GM06990 (cell line): Measurements from ENCODE around the gene MED8.

Source experiments
- DNase-seq: peaks from one replicate; pipeline ENCODE4 v3.0.0-alpha.2; 2011; ENCODE audit not compliant: insufficient read length; ENCODE audit errors: extremely low read depth
- H3K27me3 ChIP-seq: replicated peaks from 2 replicates; pipeline ENCODE4 v1.6.0; 2011; ENCODE audit warnings: low read length; ENCODE audit not compliant: control insufficient read depth, insufficient read depth
- H3K36me3 ChIP-seq: 2 replicates; pipeline ENCODE4 v1.5.1; 2011; ENCODE audit warnings: low read length; ENCODE audit not compliant: control insufficient read depth, insufficient read depth
- H3K4me3 ChIP-seq: replicated peaks from 2 replicates; pipeline ENCODE4 v1.5.1; 2011; ENCODE audit warnings: low read depth, mild to moderate bottlenecking, control low read depth, low read length
- CTCF ChIP-seq: IDR thresholded peaks from 2 replicates; pipeline ENCODE4 v1.5.1; 2011; ENCODE audit warnings: low read length, control low read depth, mild to moderate bottlenecking, inconsistent platforms; ENCODE audit not compliant: insufficient read depth, poor library complexity, severe bottlenecking

Gene MED8

GRCh38 chr1:43383449-43383848 is 6.2 kb downstream of the MED8 start:
- H3K36me3 ChIP-seq, result peaks cover 18% of the 10 kb centered on the region
- DNase-seq, result no peak

GRCh38 chr1:43382027-43382779 is 7.4 kb downstream of the MED8 start:
- Histone ChIP-seq H3K27me3 (no peaks in the 10 kb centered on the region), H3K4me3 (no peak overlapping the region), H3K36me3 (peaks cover 18% of the 10 kb centered on the region)
- TF ChIP-seq CTCF, result no peak
- DNase-seq, result no peak

More at GRCh38 chr1:43383449-43383848, 6.2 kb downstream of the MED8 start:
- H3K27me3 ChIP-seq, result no peaks in the 10 kb centered on the region
- H3K4me3 ChIP-seq, result no peak overlapping the region
- TF ChIP-seq CTCF, result no peak

GRCh38 chr1:43381612-43382011 is 8.0 kb downstream of the MED8 start:
- TF ChIP-seq CTCF, result no peak
- DNase-seq, result no peak
- no peak overlapping the region for H3K4me3 ChIP-seq
- peaks cover 16% of the 10 kb centered on the region for H3K36me3 ChIP-seq
- H3K27me3 ChIP-seq, result no peaks in the 10 kb centered on the region

- H3K36me3 ChIP-seq, result peaks cover 8% of the 10 kb centered on the region
- no peak for DNase-seq
- H3K27me3 ChIP-seq, result no peaks in the 10 kb centered on the region
- no peak overlapping the region for H3K4me3 ChIP-seq
- TF ChIP-seq CTCF, result no peak
These were observed 10.1 kb downstream of the MED8 start for GRCh38 chr1:43379476-43379875.

GRCh38 chr1:43377831-43378230 is 11.8 kb downstream of the MED8 start:
- H3K36me3 ChIP-seq, result peaks cover 2% of the 10 kb centered on the region
- no peak for DNase-seq
- H3K4me3 ChIP-seq, result no peak overlapping the region
- TF ChIP-seq CTCF, result no peak
- no peaks in the 10 kb centered on the region for H3K27me3 ChIP-seq
